HG03159 (cell line): ENCODE data around the gene RBFOX1.

ENCODE experiments used
- ATAC-seq: cut with Tn5 transposase; IDR thresholded peaks from one replicate; pipeline ENCODE4 v1.9.1; 2021; ENCODE audit warnings: mild to moderate bottlenecking, moderate library complexity; ENCODE audit not compliant: unreplicated experiment

RBFOX1 gene

GRCh38 chr16:7585705-7586104 is 253.1 kb downstream of the RBFOX1 start:
- ATAC-seq: no peak

DNA sequence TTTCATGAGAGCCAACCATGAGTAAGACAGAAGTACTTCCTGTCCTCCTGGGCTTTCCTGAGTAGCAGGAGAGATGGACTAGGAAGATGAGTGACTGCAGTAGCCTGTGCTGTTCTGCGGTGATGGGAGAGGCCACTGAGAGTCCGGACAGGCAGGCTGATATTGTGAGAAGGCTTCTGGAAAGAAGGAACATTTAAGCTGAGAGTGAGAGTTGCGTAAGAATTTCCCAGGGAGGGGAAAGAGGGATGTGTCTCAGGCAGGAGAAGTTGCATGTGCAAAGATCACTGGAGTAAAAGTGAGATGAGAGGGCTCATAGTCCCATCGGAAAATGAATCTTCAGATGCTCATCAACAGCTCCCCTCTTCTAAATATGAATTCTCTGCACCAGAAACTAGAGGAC is 258.3 kb downstream of the RBFOX1 start:
- ATAC-seq: no peak

GRCh38 chr16:7596308-7596707 is 263.7 kb downstream of the RBFOX1 start:
- no peak for ATAC-seq

- ATAC-seq: no peak
Observed at GRCh38 chr16:7597677-7598076, 265.0 kb downstream of the RBFOX1 start.

DNA sequence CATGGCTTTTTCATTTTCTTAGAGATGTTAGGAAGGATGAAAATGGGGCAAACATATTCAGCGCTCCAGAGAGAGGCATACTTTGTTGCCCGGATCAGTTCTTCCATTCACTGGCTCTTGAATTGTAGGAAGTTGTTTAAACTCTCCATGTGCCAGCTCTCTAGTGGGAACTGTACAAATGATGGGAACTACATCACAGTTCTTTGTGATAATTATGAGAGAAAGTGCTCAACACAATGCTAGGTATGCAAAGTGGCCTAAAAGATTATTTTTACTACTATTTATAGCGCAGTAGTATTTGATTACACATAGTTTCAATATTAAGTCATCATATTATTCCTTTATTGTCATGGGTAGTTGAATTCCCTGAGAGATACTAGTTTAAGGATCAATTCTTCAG is 268.5 kb downstream of the RBFOX1 start:
- no peak for ATAC-seq

DNA sequence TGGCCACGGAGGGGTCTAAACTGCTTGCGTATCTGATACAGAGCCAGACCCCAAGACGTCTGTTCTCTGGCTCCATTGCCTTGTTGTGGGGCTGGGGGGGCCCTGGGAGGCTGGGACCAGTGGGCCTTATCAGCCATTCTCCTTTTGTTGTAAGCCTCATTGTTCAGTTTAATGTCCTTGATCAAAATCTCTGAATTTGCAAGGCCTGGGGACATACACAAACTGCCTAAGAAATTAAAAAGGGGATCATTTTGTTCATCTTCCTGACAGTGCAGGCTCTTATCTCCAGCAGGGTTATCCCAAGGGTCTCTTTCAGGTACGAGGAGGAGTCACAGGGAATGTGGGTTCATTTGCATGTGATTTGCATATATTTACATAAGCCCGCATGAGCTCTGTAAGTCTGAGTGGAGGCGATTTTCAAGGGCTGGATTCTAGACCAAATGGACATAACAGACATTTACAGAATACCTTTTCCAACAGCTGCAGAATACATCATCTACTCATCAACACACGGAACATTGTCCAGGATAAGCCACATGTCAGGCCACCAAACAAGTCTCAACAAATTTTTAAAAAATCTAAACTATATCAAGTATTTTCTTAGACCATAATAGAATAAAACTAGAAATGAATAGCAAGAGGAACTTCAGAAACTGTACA is 269.8 kb downstream of the RBFOX1 start:
- ATAC-seq: no peak

GRCh38 chr16:7605812-7606211 is 273.2 kb downstream of the RBFOX1 start:
- no peak for ATAC-seq

DNA sequence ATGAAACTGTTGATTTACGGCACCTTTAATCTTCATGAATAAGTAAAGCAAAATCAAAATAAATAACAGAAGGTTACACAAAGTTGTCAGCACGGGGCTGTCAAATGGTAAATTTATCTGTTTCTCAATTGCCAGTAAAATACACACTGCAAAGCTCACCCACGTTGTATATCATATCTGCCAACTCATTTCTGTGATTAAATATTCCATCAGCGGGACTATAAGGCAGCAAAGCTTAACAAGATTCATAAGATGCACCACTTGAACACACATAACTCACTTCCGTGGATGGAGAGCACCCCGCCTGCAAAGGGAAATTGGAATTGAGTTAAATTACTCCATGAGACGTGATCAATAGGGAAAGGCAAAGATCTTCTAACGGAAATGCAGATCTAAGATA is 280.0 kb downstream of the RBFOX1 start:
- ATAC-seq: no peak

- no peak for ATAC-seq
Observed at GRCh38 chr16:7613518-7613917, 280.9 kb downstream of the RBFOX1 start.

DNA sequence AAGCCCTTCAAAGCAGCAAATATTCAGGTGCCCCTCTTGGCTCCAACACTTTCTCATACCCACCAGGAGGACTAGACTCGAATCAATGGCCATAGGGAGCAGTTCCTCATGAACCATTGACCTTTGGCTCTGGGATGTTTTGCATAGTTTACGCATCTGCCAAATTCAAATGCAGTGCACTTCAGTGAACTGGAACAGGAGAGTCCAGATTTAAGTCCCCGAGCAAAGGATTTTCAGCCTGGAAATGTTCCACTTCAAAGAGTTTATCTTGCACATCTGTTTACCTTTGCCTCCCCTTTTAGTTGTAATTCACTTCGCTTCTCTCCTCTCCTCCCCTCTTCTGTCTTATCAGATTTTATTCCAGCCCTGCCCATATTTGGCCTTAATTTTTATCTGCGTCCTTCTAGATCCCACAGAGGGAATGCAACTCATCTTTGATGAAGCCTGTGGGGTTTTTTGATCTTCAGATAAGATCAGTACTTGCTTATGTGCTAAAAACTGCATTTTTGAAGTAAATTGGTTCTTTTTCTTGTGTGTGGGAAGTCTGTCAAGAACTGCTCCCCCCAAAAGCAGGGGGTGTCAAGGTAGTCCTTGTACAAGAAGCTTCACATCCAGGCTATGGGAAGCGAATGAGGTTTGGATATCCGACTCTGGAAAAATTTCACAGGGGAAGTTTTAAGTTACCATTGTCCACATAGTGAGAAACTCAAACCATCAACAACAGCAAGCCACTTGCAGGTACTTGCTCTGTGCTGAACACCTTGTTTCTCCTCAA is 281.6 kb downstream of the RBFOX1 start:
- no peak for ATAC-seq

- no peak for ATAC-seq
Observed at GRCh38 chr16:7615565-7615964, 282.9 kb downstream of the RBFOX1 start.

DNA sequence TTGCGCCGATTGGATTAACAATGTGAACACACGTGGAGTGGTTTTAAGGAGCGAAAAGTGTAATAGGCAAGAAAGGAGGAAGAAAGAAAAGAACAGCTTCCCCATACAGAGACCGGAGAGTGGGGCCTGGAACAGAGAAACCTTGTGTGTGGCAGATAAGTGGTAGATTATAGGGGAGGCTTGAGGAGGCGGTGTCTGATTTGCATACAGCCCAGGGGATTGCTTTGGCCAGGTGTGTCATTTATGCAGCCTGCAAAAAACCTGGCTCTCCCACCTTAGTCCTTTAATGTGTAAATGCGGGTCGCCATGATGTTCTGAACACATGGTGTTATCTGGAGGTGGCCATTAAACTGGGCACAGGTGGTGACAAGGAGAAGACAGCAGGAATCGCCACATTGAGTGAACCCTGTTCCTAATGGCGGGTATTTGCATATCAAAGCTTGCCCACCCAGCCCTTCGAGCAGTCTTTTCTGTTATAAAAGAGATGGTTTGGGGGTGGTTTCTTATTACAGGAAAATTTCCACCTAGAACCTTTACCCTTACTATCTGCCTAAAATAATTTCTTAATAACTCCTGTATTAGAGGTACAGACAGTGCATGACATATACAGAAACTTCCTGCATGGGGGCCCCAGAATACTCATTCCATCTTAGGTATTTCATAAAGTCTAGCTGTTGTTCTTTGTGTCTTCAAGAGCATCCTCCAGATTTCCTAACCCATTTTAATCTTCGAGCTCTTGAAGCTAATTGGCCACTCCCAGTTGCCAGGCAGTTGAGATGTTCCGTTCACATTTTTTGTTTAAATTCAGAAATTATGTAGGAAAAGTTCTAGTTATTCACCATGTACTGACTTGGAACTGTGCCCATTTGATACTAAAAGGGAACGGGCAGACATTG is 292.5 kb downstream of the RBFOX1 start:
- ATAC-seq: no peak

- no peak for ATAC-seq
Observed at GRCh38 chr16:7628981-7629380, 296.3 kb downstream of the RBFOX1 start.

- no peak for ATAC-seq
Observed at GRCh38 chr16:7629571-7629970, 296.9 kb downstream of the RBFOX1 start.

- no peak for ATAC-seq
Observed at GRCh38 chr16:7637446-7637845, 304.8 kb downstream of the RBFOX1 start.

DNA sequence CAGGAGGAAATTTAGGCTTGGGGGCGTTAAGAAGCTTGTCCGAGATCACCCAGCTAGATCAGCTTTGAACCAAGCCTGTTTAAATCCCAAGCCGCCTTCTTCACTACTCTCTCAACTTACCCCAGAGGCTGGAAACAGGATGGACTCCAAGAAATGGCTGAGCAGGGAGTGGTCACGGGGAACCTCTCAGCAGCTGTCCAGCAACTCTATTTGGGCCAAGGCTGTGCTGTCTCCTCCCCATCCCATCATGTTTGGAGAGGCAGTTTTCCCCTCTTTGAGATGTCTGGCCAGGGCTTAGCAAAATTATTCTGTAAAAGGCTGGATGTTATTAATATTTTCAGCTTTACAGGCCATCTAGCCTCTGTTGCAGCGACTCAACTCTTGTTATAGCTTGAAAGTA is 305.7 kb downstream of the RBFOX1 start:
- no peak for ATAC-seq

GRCh38 chr16:7640334-7640733 is 307.7 kb downstream of the RBFOX1 start:
- ATAC-seq: no peak

DNA sequence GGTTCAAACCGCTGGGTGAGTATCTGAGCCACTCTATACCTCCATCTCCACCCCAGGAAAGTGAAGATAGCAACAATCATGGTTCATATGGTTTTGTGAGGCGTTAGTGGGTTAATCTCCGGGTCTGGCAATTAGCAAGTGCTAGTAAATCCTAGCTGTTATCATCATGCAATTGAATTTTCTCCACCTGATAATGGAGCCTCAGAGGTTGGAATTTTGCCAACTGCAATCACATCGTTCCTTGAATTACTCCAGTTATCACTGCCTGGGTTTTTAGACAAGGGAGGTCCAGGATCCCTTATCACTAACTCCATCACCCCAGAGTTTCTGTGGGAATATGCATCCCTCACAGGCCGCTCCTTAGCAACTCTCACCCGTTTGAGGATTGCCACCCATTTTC is 311.5 kb downstream of the RBFOX1 start:
- no peak for ATAC-seq

GRCh38 chr16:7644811-7645210 is 312.2 kb downstream of the RBFOX1 start:
- no peak for ATAC-seq

GRCh38 chr16:7646821-7647500 is 314.3 kb downstream of the RBFOX1 start:
- no peak for ATAC-seq

DNA sequence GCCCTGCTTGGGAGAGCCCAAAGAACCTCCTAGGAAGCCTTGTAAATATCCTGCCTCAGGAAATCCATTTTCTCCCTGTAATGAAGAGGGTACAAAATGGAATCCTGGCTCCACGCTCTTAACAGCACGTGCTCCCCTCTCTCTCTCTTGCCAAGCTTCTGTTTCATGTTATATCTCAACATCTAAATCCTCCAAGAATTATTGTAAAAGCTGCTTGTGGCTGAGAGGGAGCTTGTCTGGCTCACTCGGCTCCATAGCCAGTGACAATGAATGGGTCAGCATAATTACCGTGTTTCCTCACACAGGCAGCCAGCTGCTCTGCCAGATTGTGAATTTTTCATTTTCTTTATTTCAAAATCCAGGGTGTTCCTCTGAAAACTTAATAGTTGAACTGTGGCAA is 317.8 kb downstream of the RBFOX1 start:
- ATAC-seq: no peak
